Measurements from ENCODE around the gene MARCHF10.

- no peak for TF ChIP-seq CTCF (conservative IDR thresholded peaks at IDR 0.05; ENCODE audit: low read depth, low read length)
- no peak for TF ChIP-seq EZH2 (IDR thresholded peaks at IDR 0.05; ENCODE audit: borderline replicate concordance, low read depth, low read length, poor library complexity, severe bottlenecking)
These were observed 26.8 kb downstream of the MARCHF10 start for GRCh38 chr17:62781356-62781755.
